ENCODE measurements around the gene DLX2.
"Not testable (repeated sequence)": the region's sequence is repeated elsewhere in the genome, so short reads cannot be mapped to it uniquely, and the experiment has no call there.

DLX2 gene

DNA sequence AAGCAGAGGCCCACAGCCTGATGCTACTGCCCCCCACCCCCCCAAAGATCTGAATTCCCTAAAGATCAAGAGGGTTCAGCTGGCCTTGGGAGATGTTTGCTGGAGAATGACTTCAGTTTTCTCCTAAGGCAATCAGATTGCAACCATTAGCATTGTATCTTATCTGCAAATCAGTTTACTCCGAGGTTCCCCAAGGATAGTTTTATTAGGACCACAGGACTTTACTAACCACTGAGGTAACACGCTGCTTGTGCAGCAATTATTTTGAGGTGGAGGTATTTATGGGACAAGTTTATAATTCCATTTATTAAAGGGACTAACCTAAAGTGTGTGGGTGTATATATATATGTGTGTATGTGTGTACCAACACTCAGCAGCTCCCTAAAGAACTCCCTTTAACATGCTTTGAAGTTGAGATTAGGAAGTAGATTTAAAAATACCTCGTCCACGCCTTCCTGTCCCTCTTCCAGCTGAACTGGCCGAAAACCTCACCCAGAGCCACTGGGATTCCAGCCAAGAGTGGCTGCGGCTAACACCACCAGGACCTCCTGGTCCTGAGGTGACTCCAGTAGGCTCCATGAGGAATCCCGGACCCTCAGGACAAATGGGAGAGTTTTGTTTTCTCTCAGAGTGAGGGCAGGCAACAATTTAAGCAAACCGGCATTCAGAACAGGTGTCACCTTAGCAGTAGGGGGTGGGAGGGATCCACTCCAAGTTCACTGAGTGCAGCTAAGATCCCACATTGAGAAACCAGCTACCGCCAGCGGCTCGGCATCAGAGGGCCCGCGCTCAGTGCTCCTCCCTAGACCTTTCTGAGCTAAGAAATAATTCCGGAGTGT is 20.4 kb downstream of the DLX2 start:
- DNase-seq = no peak

DNA sequence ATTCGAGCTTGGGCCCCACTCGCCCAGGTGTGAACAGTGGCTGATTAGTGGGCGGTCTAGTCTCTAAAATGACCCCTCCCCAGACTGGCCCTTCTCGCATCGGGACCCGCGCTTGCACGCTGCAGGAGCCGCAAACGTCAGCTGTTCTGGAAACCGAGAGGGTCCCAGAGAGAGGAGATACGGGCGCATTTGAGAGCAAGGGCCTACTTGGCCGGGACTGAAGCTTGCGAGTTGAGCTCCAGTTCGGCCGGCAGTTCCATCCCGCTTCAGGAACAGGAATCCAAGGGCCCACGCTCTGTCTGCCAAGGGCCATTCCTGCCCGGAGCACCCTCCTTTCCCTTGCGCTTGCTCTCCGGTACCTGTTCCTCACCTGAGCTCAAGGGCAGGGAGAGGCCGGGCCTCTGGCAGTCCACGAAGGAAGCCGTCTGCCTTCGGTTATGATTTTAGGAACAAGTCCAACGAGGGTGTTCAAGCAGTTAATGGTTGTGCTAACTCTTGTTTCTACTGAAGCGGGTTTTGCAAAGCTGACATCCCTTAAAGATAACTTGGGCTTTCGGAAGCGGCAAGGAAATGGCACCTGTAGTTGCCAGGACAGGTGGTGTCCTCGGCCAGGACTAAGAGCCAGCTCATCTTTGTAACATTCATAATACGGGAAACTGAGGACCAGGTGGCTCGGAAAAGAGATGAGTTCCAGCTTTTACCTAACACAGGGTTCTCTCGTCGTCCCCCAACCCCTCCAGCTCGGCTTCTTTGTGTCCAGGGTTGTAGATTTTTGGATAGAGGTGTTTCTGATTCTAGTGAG is 21.3 kb downstream of the DLX2 start:
- no peak for DNase-seq

DNA sequence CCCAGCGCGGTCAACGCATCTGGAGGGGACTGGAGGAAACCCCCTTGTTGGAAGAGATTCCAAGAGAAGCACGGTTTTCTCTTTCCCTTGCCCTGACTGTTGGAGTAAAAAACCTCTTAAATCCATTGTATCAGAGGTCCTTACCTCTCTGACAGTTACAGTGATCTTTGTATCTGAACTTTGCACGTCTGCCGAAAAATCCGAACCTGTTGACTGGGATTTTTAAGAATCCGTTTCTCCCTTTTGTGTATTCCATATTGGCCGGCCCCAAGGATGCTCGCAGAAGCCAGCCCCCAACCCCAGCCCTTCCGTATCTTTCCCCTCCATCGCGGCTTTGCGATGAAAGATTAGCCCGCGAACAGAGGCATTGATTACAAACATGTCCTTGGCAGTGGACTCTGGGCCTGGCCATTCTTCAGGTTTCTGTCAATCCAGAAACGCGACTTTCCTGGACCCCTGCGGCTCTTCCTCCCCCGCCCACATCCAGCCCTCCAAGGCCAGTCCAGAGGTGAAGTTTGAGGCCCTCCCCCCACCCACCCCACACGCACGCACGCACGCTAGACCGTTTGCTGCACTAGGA is 22.0 kb downstream of the DLX2 start:
- no peak for DNase-seq

DNA sequence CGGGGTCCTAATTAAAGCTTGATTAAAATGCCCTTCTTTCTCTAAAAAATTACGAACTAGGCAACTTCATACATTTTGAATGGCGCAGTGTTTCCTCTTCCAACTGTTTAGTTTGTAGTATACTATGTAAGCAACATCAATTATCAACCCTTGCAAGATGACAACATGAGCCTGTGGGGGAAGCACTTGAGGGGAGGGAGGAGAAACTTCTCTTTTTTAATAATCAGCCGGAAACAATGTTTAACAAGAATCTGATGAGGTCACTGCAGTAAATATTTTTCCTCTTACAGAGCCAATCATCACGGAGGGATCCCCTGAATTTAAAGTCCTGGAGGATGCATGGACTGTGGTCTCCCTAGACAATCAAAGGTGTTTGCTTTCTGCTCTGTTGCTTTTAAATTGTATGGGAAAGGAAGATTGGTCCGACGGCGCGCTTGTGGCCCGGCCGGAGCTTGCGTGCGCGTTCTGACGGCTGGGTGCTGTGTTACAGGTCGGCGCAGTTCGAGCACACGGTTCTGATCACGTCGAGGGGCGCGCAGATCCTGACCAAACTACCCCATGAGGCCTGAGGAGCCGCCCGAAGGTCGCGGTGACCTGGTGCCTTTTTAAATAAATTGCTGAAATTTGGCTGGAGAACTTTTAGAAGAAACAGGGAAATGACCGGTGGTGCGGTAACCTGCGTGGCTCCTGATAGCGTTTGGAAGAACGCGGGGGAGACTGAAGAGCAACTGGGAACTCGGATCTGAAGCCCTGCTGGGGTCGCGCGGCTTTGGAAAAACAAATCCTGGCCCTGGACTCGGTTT is 22.7 kb downstream of the DLX2 start:
- DNase-seq = no peak

DNA sequence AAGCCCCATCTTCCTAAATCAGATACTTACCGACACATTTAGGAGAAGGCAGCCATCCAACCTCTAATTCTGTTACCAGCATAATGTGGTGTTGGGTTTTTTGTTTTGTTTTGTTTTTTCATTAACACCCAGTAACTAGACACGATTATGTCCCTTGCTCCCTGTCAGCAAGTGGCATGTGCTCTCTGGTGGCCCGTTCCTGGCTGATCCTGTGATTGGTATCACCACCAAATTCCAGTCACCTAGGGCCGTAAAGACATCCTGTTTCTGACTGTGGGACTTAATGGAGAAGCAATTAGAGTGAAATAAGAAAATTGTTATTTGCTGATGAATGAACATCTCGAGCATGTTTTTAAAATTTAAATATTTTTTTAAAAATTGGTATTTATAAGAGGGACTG is 23.3 kb downstream of the DLX2 start:
- no peak for DNase-seq

DNA sequence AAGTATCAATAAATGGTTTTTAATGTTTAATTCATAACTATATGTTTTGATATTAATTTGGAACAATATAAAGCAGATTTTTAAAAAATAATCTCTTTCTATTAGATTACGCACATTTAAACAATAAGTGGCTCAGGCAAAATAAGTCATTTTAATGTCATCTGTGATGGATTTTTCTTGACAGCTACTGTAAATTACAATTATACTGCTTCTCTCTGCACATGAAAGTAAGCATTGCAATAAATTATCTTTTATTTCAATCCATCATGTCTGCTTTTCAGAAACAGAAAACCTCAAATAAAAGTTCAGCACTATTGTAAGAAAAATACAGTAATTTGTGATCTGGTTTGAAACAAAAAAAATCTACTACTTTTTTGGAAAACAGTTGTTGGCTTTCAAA is 28.4 kb downstream of the DLX2 start:
- no peak for DNase-seq

DNA sequence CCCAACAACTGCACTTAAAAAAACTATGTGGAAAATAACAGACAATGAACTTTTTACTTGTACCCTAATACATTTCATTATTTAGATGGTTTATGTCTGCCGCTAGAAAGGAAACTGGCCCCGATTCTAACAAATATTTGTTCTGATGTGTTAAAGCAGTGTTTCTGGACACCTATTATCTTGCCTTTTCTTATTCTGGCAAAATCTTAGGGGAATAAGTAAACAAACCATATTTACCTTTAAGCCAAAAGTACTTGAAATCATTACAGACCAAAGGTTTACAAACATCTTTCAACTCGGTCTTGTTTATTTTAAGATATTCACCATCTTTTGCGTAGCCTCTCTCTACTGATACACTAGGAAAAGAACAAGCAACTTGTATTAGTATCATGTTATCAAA is 29.2 kb downstream of the DLX2 start:
- DNase-seq = no peak

DNA sequence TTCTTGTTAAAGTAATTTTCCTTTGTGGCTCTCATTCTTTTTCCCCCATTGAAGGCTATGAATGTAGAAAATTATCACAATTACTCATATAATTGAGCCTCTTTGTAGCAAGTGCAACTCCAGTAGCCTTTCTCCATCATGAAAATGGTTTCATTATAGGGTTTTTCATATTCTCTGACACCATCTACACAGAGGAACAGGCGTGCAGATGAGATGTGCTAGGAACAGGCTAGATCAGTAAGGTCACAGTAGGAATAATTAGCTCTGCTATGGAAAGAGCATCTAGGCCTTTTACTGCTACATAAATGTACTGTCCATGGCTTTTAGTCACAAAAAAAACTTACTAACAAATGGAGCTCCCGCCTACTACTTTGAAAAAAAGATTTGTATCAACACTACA is 30.0 kb downstream of the DLX2 start:
- peak; percentile 51 for DNase-seq

DNA sequence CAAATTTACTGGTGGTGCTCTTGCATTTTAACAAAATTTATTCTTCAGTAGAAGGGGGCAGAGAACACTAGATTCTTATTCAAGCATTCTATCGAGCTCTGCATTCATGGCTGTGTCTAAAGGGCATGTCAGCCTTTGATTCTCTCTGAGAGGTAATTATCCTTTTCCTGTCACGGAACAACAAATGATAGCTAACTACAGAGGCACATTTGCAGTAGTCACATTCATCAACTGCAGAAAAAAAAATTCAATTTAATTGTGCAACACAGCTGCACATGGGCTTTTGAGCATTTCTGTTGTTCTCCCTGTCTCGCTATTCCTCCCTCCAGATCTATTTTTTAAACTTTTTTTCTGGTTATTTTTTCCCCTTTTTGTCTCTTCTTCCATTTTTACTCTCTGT is 30.4 kb downstream of the DLX2 start:
- DNase-seq = peak; percentile 70

DNA sequence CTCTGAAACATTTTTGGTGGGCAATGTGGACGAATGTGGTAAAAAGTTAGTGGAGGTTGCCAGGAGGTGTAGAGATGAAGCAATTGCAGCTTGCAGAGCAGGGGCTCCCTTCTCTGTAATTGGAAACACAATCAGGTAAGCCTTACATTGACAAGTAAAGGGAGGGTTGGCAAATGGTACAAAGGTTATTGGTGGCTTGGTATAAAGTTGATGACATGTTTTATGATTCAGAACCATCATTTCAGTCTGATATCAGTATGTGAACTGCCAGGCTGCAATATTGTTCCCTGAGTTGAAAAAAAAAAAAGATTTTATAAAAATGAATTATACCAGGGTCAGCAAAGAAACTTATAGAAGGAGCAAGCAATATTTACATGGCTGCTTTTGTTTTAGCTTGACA is 31.8 kb downstream of the DLX2 start:
- DNase-seq = no peak

DNA sequence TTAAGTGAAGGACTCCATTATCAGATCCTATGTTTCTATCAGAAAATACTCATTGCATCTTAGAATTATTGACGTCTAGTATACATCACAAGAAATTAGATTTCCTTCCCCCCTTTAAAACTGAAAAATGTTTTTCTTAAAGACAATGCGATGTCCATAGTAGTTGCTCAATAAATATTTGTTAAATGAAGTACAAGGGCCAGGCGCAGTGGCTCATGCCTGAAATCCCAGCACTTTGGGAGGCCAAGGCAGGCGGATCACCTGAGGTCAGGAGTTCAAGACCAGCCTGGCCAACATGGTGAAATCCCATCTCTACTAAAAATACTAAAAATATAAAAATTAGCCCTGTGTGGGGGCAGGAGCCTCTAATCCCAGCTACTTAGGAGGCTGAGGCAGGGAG is 34.8 kb downstream of the DLX2 start:
- DNase-seq = not testable (repeated sequence)

DNA sequence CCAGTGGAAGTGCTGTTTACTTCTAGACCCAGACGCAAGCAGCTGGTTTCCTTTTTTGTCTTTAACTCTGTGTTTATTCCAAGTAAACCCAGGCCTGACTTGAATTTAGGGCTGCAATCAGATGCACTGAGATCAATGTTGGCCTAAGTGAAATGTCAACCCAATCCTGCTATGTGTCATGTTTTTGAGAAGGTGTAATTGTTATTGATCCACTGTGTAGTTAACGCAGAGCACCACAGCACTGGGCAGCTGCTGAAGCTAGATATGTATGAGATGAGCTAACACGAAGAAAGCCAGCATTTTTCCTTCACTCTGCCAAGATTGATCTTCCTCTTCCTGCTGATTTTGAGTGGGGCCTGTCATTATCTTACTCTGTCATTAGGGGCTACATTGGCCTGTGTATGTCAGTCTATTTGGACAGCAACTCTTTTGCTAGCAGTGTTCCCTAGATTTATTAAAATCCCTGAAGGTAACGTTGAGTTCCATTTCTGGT is 36.3 kb downstream of the DLX2 start:
- no peak for DNase-seq

DNA sequence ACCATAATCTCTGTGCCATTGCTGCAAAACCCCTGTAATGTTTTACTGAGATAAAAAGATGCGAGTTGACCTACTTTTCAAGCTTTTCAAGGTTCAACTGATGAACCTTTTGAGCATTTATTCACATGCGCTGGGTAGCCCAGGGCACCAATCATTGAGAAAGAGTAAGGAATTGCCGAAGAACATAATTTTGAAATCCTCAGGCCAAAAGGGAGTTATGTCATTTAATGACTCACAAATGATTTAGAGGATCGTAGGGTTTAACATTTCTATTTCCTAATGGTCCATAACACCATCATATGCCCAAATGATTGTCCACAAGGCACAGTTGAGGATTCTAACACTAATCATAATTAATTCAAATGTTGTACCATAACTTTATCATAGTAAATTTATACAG is 37.6 kb downstream of the DLX2 start:
- DNase-seq = no peak

DNA sequence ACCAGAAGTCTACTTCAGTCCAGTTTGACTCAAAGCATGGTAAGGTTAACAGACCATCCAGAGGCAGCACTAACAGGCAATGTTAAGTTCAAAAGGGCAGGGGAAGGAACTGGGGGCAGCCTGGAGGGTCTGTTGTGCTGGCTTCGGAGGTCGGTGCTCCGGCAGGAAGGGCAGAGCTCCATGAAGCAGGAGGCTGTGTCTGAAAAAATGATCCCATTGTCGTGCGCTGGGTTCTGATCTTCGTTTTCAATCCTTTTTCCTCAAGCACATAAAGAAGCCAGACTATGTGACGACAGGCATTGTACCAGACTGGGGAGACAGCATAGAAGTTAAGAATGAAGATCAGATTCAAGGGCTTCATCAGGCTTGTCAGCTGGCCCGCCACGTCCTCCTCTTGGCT is 39.3 kb downstream of the DLX2 start:
- DNase-seq = no peak

DNA sequence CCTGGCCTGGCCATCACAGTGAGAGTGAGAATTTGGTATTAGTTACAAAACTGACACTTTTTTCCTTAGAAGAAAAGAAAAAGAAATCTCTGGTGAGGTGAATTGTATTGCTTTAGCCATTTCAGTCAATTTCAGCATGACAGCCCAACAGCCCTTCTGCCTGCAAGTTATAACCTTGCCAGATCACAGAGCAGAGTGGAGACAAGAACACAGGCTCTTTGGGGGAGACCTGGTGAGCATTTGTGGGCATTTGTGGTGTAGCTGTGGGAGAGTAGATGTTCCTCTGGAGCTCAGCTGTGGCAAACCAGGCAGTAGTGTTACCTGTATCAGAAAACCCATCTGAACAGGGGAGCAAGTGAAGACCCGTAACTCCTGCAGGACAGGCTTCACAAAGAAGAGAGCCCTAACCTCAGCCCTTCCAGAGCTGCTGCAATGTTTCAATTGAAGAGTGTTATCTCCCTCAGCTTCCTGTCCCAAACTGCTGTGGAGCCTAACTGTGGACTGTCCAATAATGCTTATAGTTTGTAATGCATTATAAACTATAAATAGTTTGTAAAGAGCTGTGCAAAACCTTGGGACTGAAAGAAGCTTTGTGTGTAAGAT is 40.2 kb downstream of the DLX2 start:
- no peak for DNase-seq

DNA sequence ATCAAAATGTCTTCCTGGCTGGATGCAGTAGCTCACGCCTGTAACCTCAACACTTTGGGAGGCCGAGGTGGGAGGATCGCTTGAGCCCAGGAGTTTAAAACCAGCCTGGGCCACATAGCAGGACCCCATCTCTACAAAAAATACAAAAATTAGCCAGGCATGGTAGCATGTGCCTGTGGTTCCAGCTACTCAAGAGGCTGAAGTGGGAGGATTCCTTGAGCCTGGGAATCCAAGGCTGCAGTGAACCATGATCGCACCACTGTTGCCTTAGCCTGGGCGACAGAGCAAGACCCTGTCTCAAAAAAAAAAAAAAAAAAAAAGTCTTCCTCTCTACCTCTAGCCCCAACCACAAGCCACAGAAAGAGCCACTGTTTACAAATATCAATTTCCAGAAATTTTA is 42.6 kb downstream of the DLX2 start:
- not testable (repeated sequence) for DNase-seq

DNA sequence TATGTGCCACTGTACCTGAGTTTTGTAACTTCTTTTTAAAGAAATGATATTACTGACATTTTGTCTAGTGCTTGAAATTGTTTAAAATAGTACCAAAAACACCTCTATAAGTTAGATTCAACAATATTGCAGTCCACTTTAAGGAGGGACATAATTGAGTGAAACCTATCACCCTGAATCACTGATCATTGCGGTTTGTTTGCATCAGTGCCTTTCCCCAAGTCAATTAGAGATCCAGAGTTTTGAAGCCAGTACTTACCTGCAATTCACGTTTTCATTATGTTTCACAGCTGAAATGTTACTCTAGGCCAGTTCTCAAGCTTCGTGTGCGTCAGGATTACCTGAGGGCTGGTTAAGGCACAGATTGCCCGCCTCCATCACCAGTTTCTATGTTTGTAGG is 44.0 kb downstream of the DLX2 start:
- no peak for DNase-seq

DNA sequence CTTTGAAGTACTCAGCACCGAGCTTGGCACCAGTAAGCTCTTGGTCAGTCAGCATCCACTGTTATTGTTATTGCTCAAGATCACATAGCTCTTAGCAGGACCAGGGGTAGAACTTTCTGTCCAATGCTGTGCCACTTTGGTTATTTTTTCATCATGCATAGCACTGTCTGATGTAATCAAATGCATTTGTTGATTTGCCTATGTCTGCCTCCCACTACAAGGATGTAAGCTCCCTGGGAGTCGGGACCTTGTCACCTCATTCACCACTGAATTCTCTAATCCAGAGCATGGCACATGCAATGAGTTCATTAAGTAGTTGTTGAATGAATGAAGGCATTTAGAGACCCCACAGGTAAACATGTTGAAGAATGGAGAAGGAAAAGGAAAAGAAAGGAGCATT is 46.4 kb downstream of the DLX2 start:
- DNase-seq = no peak

DNA sequence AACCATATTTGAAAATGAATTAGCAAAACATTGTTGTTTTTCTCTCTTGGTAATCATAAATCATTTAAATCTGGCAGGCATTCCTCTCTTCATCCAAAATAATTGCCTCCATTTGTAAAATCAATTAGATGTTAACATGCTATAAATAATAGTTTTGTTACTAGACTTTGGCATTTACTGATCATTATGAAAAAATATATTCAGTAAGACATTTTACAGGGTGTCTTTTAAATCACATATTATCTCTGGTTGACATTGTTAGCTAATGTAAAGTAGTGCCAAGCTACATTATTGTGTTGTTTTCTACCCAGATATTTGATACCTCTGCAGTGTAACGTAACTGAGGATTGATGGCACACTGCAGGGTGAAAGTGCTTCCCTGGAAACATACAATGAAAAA is 49.2 kb downstream of the DLX2 start:
- no peak for DNase-seq

DNA sequence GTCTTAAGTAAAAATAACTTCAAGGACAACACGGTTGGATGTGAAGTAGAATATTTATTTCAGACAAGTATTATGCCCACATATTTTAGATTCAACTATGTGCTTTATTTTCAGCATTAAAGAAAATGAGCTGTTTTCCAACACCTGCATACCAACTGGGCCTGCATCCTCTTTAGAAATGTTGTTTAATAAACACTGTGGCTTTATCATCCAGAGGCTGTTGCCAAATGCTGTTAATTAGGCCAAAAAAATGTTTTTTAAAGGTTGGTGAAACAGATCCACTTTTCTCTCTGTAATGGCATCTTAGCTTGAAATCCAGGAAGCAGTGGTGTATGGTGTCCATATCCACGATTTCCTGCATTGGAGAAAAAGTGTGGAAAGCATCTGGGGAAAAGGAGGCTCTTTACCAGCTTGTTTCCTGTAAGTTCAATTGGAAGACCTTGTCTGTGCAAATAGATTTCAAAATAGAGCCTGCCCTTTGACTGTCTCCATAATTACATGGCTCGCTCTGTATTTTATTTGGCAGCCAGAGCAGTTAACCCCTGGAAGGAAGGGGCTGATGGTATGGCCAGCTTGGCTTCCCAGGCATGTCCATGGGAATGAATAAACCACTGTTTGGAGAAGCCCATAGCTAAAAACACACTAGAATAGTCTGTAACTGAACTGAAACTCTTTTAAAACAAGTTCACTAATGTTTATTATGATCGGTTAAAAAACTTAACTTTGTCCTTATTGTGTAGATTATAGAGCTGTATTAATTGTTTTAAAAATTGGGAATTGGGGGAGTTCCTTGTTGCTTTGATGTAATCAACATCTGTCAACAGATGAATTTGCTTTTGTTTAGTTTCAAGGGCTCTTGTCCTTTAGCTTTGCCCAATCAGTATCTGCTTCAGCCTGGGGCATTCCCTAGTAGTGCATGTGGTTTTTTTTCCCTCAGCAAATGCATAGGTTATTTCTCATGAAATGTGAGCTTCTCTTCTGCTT is 50.4 kb downstream of the DLX2 start:
- peak; percentile 70 for DNase-seq

DNA sequence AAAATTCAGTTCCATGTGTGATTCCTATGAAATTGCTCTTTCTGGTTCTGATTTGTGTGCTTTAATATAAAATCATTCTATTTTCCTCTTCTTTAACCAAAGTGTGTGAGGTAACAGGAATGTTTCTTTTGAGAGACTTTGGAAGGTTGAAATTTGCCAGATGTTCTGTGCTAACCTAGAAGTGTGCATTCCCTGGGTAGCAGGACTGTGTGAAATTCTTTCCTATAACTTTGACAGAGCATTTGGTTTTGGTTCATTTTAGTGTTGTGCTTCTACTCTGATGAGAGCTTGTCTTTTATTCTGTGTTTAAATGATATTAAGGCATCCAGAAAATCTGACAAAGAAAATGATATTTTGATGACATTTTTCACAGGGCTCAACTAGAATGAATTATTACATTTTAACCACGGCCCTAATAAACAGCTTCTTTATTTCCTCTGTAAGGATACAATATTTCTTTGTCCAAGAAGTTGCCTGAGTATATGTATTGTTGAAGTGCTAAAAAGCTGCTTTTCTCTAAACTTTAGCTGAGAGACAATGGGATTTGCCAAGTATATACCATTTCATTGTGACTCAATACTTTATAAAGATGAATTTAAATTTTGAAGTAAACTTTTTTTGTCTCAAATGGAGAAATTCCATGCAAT is 52.1 kb downstream of the DLX2 start:
- no peak for DNase-seq

Data from NCI-H1105 (cell line).